ENCODE data around the gene NBEA. TPM values are rescaled to one million over a fixed set of nuclear protein-coding genes. Genes with fewer than 3 reads are reported as not detected.

The NBEA gene
- total RNA-seq, 4 donors from 2014 or later, result 1.4 to 14.9 (median 4.1) TPM

DNA sequence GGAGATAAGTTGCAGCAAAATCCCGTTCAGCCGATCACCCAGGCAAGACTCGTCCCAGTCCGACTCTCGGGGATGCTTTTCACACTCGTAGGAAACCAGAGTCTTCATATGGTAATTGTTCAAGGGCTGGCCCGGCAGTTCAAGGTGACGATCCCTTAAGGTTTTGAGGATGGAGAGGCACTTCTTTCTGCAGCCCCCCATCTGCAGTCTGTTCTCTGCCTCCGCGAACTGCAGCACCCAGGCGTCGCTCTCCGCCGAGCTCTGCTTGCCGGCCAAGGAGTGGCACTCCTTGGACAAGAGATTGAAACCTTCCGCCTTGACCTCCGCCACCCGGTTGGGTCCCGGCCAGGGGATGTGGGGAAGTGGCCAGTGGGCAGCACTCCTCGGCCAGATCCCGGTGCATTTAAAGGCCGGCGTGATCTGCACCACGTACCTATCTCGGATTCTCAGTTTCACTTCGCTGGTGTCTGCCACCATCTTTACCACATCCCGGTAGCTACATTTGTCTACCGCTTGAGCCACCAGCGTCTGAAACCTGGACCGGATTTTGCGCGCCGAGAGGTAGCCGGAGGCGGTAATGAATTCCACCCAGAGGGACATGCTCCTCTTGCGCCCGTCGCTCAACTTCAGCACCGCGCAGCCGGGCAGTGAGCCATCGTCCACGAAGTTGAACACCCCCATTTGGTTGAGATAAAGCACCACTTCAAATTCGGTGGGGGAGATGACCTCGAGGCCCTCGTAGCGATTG lies 533.3 kb downstream of the NBEA start:
- Histone ChIP-seq H3K36me3 (no peaks in the 10 kb centered on the region), H3K4me3 (peak overlapping the region; percentile 27 to 50 (median 37)), H3K27me3 (peaks cover 0 to 10% of the 10 kb centered on the region in 2 donors), H3K9me3 (peaks cover 0 to 6% (median 0%) of the 10 kb centered on the region in 4 donors), H3K4me1 (no peaks in the 10 kb centered on the region), H3K27ac (peak overlapping the region in 2 of 4 donors; percentile 11 to 31)
- TF ChIP-seq, protein P1, sequence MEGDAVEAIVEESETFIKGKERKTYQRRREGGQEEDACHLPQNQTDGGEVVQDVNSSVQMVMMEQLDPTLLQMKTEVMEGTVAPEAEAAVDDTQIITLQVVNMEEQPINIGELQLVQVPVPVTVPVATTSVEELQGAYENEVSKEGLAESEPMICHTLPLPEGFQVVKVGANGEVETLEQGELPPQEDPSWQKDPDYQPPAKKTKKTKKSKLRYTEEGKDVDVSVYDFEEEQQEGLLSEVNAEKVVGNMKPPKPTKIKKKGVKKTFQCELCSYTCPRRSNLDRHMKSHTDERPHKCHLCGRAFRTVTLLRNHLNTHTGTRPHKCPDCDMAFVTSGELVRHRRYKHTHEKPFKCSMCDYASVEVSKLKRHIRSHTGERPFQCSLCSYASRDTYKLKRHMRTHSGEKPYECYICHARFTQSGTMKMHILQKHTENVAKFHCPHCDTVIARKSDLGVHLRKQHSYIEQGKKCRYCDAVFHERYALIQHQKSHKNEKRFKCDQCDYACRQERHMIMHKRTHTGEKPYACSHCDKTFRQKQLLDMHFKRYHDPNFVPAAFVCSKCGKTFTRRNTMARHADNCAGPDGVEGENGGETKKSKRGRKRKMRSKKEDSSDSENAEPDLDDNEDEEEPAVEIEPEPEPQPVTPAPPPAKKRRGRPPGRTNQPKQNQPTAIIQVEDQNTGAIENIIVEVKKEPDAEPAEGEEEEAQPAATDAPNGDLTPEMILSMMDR (IDR thresholded peaks at IDR 0.05), result no peak
- TF ChIP-seq POLR2A (IDR thresholded peaks at IDR 0.05), result no peak
- DNase-seq, result peak in 1 of 3 donors; percentile 48

DNA sequence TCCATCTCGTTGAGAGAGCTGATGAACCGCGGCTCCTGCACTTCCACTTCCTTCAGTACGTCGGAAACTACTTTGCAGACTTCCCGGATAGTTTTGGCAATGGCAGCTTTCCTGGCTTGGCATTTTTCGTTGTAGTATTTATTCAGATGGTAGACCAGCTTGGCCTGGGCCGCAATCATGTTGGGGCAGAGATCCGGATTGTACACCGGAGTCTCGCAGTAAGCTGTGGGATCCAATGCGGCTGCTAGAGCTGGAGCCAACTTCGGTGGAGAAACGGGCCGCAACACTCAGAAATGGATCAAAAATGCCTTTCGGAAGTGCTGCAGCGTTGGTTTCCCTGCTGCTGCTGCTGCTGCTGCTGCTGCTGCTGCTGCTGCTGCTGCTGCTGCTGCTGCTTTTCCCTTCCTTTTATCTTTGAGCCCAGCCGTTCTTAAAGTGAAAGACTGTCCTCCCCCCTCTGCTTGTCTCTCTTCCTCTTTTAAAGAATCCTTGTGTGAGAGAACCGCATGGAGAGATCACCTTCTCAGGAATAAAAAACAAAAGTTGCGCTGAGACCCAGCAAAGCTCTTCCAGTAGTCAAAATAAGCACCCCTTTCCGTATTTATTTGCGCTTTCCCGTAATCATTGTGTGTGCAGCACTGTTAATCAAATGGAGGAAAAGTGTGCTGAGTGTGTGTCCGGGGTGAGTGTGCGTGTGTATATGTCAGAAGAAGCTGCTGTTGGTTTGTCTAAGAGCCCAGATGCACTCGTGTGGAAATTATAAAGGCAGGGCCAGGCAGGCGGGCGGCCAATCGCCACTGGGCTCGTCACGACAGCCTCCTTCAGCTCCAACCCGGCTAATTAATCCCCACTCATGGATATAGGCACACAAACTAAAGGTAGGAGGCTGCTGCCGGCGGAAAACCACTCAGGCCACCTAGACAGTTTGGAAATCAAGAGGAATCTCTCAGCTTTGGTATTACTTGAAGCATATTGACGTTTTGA lies 534.2 kb downstream of the NBEA start, which contains the start of gene MAB21L1:
MAB21L1 (minus strand) TSS at position 730 of the 984 bp plus-strand sequence; CDS start at position 179, 551 bp downstream.
- Histone ChIP-seq H3K4me1 (no peaks in the 10 kb centered on the region), H3K36me3 (no peaks in the 10 kb centered on the region), H3K4me3 (peak within 1 kb of the TSS; percentile 27 to 50 (median 37)), H3K27me3 (peaks cover 0 to 6% of the 10 kb centered on the region in 2 donors), H3K27ac (peak within 1 kb of the TSS in 3 of 4 donors; percentile 11 to 36 (median 31)), H3K9me3 (peaks cover 0 to 2% (median 0%) of the 10 kb centered on the region in 4 donors)
- TF ChIP-seq, protein P1 (IDR thresholded peaks at IDR 0.05), result no peak
- no peak for TF ChIP-seq POLR2A (IDR thresholded peaks at IDR 0.05)
- no peak for DNase-seq

DNA sequence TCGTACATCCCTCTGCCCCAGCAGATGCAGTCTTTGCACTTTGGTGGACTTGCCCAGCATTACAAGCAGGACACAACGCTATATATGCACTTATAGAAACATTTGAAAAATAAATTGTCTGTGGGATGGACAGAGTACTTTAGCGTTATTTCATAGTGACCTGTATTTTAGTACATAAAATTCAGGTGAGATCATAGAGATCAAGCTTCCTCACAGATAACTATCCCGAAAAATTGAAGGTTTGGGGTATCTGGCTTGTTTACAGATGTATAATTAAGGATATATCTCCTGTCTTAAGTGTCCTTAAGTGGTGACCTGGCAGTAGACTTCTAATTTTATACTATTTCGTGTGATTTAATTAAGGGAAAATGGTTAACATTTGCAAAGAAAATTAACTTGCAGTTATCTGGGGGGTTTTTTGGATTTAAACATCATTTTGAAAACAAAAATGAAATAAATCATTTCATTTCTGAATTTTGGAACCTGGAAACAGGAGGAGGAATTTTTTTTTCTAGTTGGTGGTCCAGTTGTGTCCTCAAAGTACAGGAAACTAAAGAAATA lies 535.4 kb downstream of the NBEA start:
- peaks cover 0 to 5% of the 10 kb centered on the region in 2 donors for H3K27me3 ChIP-seq
- no peak overlapping the region for H3K4me3 ChIP-seq
- no peak overlapping the region for H3K27ac ChIP-seq
- no peaks in the 10 kb centered on the region for H3K9me3 ChIP-seq
- no peaks in the 10 kb centered on the region for H3K4me1 ChIP-seq
- H3K36me3 ChIP-seq, result no peaks in the 10 kb centered on the region
- no peak for DNase-seq
- TF ChIP-seq POLR2A (IDR thresholded peaks at IDR 0.05), result no peak
- TF ChIP-seq, protein P1 (IDR thresholded peaks at IDR 0.05), result no peak

GRCh38 chr13:35478271-35479037 lies 536.4 kb downstream of the NBEA start:
- Histone ChIP-seq H3K9me3 (no peaks in the 10 kb centered on the region), H3K27me3 (peaks cover 0 to 5% of the 10 kb centered on the region in 2 donors), H3K27ac (no peak overlapping the region), H3K36me3 (no peaks in the 10 kb centered on the region), H3K4me1 (no peaks in the 10 kb centered on the region), H3K4me3 (no peak overlapping the region)
- TF ChIP-seq, protein P1 (IDR thresholded peaks at IDR 0.05), result no peak
- no peak for TF ChIP-seq POLR2A (IDR thresholded peaks at IDR 0.05)
- DNase-seq, result no peak
